T-helper 9 cell (primary cell): ENCODE measurements around the gene TCTN1.
"Not testable (repeated sequence)": the region's sequence is repeated elsewhere in the genome, so short reads cannot be mapped to it uniquely, and the experiment has no call there.

Experiments
- DNase-seq: peaks from one replicate; pipeline ENCODE4 v3.0.0-alpha.2; 2020

TCTN1 gene

DNA sequence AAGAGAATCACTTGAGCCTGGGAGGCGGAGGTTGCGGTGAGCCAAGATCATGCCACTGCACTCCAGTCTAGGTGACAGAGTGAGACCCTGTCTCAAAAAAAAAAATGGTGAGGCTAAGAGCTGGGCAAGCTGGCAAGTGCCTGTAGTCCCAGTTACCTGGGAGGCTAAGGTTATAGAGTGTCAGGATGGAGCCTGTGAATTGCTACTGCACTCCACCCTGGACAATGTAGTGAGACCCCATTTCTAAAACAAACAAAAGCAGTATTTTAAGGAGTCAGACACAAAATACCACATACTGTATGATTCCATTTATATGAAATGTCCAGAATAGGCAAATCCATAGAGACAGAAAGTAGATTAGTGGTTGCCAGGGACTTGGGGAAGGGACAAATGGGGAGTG lies 26.8 kb upstream of the TCTN1 start:
- not testable (repeated sequence) for DNase-seq

- DNase-seq: no peak
Observed at GRCh38 chr12:110590059-110590458, 23.9 kb upstream of the TCTN1 start.

GRCh38 chr12:110590806-110591326 lies 23.1 kb upstream of the TCTN1 start:
- no peak for DNase-seq

GRCh38 chr12:110591451-110592051 lies 22.4 kb upstream of the TCTN1 start:
- no peak for DNase-seq

GRCh38 chr12:110592078-110592477 lies 21.9 kb upstream of the TCTN1 start:
- no peak for DNase-seq

GRCh38 chr12:110592919-110593318 lies 21.0 kb upstream of the TCTN1 start:
- DNase-seq: not testable (repeated sequence)

- no peak for DNase-seq
Observed at GRCh38 chr12:110597885-110598284, 16.0 kb upstream of the TCTN1 start.

- DNase-seq: no peak
Observed at GRCh38 chr12:110599334-110599733, 14.6 kb upstream of the TCTN1 start.

GRCh38 chr12:110600254-110600653 lies 13.7 kb upstream of the TCTN1 start:
- no peak for DNase-seq

DNA sequence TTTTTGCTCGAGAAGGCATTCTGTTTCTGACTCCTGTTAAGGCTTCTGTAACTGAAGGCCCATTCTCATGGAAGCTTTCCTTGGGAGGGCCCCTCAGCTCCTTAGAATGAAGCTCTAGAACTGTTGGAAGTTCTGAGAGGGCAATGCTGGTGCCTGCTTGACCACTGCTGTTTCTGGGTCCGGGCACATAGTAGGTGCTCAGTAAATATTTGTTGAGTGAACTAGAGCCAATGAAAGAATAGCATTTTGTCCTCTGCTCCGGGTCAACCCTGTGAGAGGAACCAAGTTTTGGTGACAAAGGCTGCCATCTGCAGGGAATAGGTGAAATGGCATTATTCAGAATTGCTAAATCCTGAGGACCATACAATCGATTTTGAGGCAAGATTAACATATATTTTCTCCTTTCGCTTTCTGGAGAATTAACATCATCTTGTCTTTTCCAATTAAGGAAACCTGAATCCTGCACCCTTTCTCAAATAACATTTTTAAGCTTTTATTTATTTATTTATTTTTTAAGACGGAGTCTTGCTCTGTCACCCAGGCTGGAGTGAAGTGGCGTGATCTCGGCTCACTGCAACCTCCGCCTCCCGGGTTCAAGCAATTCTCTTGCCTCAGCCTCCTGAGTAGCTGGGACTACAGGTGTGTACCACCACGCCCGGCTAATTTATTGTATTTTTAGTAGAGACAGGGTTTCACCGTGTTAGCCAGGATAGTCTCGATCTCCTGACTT lies 11.7 kb upstream of the TCTN1 start:
- DNase-seq: peak; percentile 17

GRCh38 chr12:110606253-110606611 lies 7.7 kb upstream of the TCTN1 start:
- DNase-seq: no peak

DNA sequence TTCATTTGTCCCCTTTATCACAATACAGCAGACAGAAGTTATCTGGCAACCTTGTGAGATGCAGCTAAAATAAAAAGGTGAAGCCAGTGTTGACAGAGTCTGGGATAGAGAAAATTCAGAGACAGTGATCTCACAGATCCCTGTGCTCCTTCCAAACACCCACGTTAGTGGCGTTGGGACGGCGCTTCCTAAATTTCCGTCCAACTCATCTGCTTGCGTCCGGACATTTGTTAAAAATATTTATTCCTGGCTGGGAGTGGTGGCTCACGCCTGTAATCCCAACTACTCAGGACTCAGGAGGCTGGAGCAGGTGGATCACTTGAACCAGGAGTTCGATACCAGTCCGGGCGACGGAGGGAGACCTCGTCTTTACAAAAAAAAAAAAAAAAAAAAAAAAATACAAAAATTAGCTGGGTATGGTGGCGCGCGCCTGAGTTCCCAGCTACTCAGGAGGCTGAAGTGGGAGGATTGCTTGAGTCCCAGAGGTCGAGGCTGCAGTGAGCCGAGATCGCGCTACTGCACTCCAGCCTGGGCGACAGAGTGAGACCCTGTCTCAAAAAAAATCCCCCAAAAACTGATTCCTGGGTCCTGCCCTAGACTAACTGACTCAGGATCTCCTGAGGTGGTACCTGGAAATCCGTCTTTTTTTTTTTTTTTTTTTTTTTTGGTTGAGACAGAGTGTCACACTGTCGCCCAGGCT lies 708 bp upstream of the TCTN1 start:
- no peak for DNase-seq

DNA sequence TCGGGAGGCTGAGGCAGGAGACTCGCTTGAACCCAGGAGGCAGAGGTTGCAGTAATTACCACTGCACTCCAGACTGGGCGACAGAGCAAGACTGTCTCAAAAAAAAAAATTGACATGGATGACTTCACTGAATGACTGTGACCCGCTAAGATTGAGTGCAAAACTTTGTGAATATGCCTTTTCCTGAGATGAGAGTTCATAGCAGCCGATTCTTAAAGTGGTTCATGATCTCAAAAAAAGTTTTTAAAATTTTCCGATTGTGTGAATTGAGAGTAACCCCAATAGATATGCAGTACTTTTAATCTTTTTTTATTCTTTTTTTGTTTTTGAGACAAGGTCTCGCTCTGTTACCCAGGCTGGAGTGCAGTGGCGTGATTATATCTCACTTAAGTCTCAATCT lies 1.2 kb downstream of the TCTN1 start:
- DNase-seq: no peak

DNA sequence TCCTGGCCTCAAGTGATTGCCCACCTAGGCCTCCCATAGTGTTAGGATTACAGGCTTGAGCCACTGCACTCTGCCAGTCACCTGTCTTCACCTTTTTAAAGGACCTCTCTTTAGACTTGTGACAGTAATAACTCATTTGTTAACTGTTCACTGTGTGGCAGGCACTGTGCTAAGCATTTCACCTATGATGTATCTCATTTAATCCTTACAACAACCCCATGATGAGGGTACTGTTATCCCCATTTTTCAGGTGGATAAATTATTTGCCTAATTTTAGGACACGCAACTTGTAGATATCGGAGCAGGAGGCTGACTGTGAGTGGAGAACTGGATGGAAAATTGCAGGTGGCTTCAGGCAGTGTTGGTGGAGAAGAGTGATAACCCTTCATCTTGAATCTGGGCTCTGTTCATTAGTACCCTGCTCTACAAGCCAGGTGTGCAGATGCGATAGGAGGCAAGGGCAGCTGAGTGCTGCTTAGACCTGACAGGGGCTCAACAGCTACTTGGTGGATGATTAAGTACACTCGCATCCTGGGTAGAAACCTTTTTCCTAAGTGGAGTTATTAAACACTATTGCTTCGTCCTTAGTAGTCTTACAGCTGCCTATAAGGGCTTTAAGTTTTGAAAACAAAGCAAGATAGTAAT lies 2.7 kb downstream of the TCTN1 start:
- no peak for DNase-seq

DNA sequence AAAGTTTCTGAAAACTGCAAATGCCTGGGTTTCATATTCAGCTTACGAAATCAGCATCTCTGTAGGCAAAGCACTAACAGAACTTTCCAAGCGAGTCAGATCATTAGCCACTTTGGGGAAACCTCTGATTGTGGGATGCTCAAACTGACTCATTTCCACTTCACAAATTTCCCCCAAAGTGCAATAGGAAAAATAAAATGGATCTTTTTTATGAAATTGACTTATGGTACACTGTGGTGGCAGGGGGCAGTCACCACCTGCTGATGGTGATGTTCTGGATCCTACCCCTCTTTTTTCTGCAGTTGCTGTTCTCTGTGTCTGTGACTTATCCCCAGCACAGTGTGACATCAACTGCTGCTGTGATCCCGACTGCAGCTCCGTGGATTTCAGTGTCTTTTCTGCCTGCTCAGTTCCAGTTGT lies 5.6 kb downstream of the TCTN1 start:
- DNase-seq: no peak

GRCh38 chr12:110622582-110622981 lies 8.7 kb downstream of the TCTN1 start:
- DNase-seq: no peak

- no peak for DNase-seq
Observed at GRCh38 chr12:110627500-110628195, 13.7 kb downstream of the TCTN1 start.

- DNase-seq: no peak
Observed at GRCh38 chr12:110635055-110635454, 21.1 kb downstream of the TCTN1 start.

DNA sequence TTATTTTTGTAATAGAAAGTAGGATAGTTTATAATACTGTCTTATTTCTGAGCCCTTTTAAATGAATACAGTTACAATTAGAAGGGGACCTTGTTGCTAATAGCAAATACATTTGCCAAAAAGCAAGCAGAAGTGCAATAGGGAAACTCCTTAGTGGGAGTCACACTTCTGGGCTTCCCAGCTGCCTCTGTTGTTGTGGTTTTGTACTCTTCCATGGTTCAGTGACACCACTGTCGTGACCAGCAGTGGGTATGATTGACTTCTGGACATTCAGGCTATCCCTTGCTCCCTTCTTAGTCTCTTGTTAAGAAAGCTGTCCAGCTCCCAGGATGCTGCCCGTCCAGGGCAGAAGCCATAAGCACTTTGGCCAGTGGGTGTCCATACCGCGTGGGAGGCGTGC lies 22.6 kb downstream of the TCTN1 start:
- no peak for DNase-seq

- no peak for DNase-seq
Observed at GRCh38 chr12:110637869-110638441, 24.0 kb downstream of the TCTN1 start.

GRCh38 chr12:110638796-110639195 lies 24.9 kb downstream of the TCTN1 start:
- DNase-seq: no peak
